NB4 (cell line): ENCODE data around the gene TMEM52.

Source experiments
- DNase-seq: peaks from one replicate; pipeline ENCODE4 v3.0.0; 2010; ENCODE audit warnings: low read depth
- H3K4me3 ChIP-seq: one replicate; pipeline ENCODE4 v1.5.1; 2011; ENCODE audit warnings: mild to moderate bottlenecking, low read depth, low read length, moderate library complexity
- MYC ChIP-seq: IDR thresholded peaks from 2 replicates; pipeline ENCODE4 v1.6.1; 2011; ENCODE audit warnings: low read depth, low read length
- POLR2A ChIP-seq: IDR thresholded peaks from 2 replicates; pipeline ENCODE4 v1.6.1; 2011; ENCODE audit warnings: mild to moderate bottlenecking; ENCODE audit not compliant: insufficient read length; ENCODE audit errors: extremely low read depth
- TF ChIP-seq, protein P1 (sequence below): IDR thresholded peaks from 2 replicates; pipeline ENCODE4 v1.6.1; 2011; ENCODE audit warnings: low read depth, low read length
- TF ChIP-seq, protein P2 (sequence below): IDR thresholded peaks from one replicate; pipeline ENCODE4 v1.5.1; 2012; ENCODE audit warnings: low read depth, low read length

The TMEM52 gene

DNA sequence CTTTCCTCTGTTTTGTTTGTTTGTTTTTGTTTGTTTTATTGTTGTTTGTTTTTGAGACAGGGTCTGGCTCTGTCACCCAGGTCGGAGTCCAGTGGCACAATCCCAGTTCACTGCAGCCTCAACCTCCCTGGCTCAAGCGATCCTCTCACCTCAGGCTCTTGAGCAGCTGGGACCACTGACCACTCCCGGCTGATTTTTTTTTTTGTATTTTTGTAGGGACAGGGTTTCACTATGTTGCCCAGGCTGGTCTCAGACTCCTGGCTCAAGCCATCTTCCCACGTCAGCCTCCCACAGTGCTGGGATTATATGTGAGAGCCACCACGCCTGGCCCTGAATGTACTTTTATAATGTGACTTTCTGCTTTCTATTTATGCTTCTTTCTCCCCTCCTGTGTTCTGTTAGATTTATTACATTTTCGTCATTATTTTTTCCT, 9.0 kb downstream of the TMEM52 start:
- H3K4me3 ChIP-seq = no peak overlapping the region
- TF ChIP-seq POLR2A (no peak), MYC (no peak)
- TF ChIP-seq, protein P1, sequence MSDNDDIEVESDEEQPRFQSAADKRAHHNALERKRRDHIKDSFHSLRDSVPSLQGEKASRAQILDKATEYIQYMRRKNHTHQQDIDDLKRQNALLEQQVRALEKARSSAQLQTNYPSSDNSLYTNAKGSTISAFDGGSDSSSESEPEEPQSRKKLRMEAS = no peak
- TF ChIP-seq, protein P2, sequence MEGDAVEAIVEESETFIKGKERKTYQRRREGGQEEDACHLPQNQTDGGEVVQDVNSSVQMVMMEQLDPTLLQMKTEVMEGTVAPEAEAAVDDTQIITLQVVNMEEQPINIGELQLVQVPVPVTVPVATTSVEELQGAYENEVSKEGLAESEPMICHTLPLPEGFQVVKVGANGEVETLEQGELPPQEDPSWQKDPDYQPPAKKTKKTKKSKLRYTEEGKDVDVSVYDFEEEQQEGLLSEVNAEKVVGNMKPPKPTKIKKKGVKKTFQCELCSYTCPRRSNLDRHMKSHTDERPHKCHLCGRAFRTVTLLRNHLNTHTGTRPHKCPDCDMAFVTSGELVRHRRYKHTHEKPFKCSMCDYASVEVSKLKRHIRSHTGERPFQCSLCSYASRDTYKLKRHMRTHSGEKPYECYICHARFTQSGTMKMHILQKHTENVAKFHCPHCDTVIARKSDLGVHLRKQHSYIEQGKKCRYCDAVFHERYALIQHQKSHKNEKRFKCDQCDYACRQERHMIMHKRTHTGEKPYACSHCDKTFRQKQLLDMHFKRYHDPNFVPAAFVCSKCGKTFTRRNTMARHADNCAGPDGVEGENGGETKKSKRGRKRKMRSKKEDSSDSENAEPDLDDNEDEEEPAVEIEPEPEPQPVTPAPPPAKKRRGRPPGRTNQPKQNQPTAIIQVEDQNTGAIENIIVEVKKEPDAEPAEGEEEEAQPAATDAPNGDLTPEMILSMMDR = no peak
- DNase-seq = no peak

DNA sequence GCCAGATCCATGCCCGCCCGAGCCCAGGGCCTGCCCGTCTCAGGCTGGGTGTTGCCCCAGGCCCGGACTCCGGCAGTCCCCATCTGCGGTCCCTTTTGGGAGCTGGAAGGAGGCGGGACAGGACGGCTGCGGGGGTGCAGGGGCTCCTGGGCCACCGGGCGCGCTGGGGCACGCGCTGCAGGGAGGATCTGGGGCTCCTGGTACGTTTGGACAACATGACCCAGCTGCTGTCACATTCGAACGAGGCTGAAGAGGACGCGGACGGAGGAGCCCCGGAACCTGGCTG, 10.6 kb downstream of the TMEM52 start:
- TF ChIP-seq MYC (no peak), POLR2A (no peak)
- TF ChIP-seq, protein P1 = no peak
- TF ChIP-seq, protein P2 = no peak
- H3K4me3 ChIP-seq = peak overlapping the region; percentile 62
- no peak for DNase-seq

DNA sequence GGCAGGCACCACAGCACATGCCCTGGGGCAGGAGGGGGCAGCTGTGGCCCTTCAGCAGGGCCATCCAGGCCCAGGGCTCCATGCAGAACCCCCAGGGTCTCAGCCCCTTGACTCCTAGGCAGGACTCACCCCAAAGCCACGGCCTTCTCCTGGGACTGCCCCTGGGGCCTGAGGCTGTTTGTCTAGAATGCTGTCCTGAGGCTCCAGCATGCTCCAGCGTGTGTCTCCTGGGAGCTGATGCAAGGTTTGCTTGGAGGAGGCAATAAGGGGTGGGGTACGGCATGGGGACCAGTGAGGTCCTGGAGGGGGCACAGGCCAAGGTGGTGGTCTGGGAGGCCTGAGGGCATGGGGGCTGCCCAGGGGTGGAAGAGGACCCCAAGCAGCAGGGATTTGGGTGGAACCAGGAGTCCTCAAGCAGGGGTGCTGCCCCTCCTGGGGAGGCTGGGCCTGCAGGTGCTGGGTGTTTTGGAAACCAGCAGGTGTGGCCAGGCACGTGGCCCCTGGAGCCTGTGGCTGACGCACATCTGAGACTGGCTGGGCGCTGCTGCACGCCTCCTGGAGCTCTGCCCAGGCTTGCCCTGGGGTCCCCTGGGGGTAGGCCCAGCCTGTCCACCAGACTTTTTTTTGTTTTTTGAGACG, 11.9 kb downstream of the TMEM52 start:
- H3K4me3 ChIP-seq = no peak overlapping the region
- TF ChIP-seq POLR2A = no peak
- DNase-seq = peak; percentile 50

DNA sequence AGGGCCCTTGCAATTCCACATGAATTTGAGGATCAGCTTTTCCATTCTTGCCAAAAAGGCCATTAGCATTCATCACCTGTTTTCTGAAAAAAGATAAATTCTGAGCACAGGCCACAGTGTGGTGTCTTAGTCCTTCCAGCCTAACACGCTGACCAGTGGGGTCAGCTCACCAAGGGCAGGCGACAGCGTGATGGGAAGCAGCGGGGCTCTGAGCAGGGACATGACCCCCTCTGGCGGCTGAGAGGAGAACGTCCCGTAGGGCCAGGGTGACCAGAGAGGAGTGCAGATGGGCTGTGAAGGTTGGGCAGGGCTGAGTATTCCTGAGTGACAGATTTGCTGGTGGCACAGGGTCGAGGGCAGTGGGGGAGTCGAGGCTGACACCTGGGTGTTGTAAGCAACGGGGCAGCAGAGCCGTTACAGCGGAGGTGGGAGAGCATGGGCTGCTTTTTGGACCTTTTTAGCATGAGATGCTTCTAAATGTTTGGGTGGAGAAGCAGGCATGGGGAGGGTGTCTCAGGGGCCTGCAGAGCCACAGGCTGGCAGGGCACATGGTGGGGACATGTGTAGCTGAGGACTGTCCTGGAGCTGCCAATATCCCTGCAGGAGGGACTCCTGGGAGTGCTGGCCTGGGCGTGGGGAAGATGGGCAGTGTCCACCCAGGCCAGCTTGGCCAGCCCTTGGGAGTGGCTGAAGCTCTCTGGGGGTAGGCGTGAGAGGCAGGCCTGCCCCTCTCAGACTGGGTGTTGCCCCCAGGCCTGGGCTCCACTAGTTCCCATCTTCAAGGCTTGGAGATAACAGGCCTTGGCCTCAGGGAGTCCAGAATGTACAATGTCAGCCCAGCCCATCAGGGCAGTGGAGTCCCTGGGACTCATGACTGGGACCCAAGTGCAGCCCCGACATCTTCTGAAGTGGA, 12.6 kb downstream of the TMEM52 start:
- DNase-seq = peak; percentile 78
- H3K4me3 ChIP-seq = no peak overlapping the region
- TF ChIP-seq, protein P2 = peak; percentile 89
- TF ChIP-seq MYC (peak; percentile 72), POLR2A (no peak)
- TF ChIP-seq, protein P1 = peak; percentile 73

DNA sequence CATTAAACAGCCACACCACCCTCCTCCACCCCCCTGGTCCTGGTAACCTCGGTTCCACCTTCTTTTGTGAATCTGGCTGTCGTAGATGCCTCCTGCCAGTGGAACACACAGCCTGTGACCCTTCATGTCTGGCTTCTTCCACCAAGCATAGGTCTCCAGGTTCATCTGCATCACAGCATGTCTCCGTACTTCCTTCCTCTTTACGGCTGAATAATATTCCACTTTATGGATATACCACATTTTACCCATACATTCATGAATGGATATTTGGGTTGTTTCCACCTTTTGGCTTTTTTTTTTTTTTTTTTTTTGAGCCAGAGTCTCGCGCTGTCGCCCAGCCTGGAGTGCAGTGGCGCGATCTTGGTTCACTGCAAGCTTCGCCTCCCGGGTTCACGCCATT, 15.9 kb downstream of the TMEM52 start:
- DNase-seq = no peak
- TF ChIP-seq MYC = no peak
- TF ChIP-seq POLR2A = no peak
- TF ChIP-seq, protein P1 = no peak
- TF ChIP-seq, protein P2 = no peak
- H3K4me3 ChIP-seq = no peak overlapping the region

DNA sequence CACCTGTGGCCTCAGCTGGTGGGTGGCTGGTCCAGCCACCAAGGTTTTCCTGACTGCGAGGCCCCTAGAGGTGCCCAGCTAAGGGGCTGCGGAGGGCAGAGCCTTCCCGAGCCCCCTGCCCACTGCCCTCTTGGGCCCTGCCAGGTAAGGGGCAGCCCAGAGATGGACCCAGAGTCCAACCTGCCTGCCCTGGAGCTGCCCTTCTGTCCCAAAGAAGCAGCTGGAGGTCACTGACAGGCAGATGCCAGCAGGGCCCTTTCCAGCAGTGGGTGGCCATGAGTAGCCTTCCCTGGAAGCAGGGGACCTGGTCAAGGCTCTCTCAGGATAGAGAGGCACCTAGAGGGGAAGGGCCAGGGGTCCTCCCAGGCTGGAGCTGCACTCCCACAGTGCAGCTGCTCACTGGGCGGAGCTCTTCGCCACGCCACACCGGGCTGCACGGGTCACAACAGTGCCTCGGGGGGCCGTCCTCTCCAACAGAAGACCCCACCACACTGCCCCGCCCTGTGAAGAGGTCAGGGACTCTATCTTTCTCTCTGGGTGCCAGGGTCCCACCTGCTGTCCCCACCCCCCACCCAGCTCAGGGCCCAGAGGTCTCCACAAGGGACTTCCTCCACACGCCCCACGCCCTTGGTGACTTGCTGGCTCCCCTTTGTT, 17.3 kb downstream of the TMEM52 start:
- no peak for DNase-seq
- H3K4me3 ChIP-seq = no peak overlapping the region
- TF ChIP-seq POLR2A (no peak), MYC (no peak)
- TF ChIP-seq, protein P1 = no peak
- TF ChIP-seq, protein P2 = no peak
